ENCODE measurements around the gene TOMM34.

- TF ChIP-seq MXI1 (IDR thresholded peaks at IDR 0.05; ENCODE audit: low read depth, low read length) (no peak), POLR2AphosphoS5 (IDR thresholded peaks at IDR 0.05; ENCODE audit: low read depth, low read length) (no peak), EZH2phosphoT487 (IDR thresholded peaks at IDR 0.05; ENCODE audit: borderline replicate concordance, low read depth) (no peak)
- TF ChIP-seq, protein P1, sequence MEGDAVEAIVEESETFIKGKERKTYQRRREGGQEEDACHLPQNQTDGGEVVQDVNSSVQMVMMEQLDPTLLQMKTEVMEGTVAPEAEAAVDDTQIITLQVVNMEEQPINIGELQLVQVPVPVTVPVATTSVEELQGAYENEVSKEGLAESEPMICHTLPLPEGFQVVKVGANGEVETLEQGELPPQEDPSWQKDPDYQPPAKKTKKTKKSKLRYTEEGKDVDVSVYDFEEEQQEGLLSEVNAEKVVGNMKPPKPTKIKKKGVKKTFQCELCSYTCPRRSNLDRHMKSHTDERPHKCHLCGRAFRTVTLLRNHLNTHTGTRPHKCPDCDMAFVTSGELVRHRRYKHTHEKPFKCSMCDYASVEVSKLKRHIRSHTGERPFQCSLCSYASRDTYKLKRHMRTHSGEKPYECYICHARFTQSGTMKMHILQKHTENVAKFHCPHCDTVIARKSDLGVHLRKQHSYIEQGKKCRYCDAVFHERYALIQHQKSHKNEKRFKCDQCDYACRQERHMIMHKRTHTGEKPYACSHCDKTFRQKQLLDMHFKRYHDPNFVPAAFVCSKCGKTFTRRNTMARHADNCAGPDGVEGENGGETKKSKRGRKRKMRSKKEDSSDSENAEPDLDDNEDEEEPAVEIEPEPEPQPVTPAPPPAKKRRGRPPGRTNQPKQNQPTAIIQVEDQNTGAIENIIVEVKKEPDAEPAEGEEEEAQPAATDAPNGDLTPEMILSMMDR (IDR thresholded peaks at IDR 0.05), result no peak
Measured at GRCh38 chr20:44955270-44955669, 4.9 kb downstream of the TOMM34 start.

All from SK-N-SH (cell line).